SU-DHL-6 (cell line): Measurements from ENCODE around the gene CBFA2T3.

ENCODE experiments used
- CTCF ChIP-seq: fragments of 200-600 bp; sonication (generic); IDR thresholded peaks from one replicate; pipeline ENCODE4 v1.5.1; 2017; ENCODE audit warnings: antibody characterized with exemption, mild to moderate bottlenecking, low read length, moderate library complexity; ENCODE audit not compliant: insufficient read depth, poor library complexity, severe bottlenecking
- EZH2phosphoT487 ChIP-seq: fragments of 200-600 bp; sonication (generic), shearing (Covaris generic); conservative IDR thresholded peaks from 2 replicates; pipeline ENCODE4 v1.6.1; 2018; ENCODE audit warnings: mild to moderate bottlenecking, antibody characterized with exemption, low read length, moderate library complexity, mixed read lengths

DNA sequence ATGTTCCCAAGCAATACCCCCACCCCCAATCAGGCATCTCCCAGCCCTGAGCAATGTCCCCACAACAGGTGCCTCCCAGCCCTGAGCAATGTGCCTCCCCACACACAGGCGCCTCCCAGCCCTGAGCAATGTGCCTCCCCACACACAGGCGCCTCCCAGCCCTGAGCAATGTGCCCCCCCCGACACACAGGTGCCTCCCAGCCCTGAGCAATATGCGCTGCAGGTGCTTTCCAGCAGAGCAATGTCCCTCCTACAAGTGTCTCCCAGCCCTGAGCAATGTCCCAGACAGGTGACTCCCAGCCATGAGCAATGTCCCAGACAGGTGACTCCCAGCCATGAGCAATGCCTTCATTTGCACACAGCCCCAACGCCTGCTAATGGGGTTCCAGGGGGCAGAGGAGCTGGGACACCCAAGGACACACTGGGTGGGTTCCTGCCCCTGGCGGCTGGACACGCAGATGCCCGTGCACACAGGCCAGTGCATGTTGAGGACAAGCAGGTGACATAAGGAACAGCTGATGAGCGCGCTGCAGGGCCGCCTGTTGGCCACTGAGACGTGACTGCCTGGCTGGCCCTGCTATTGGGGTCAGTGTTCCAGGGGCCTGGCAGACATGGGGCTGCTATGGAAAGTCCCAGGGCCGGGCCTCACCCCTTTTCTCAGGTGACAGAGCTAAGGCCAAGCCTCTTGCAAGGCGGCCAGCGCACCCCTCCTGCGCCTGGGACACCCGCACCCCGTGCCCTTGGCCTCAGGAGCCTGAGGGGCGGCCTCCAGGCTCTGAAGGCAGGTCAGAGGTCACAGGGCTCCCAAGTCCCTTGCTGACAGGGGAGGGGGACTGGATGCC, 83.7 kb downstream of the CBFA2T3 start:
- TF ChIP-seq CTCF (no peak), EZH2phosphoT487 (no peak)
